ENCODE measurements around the gene NR0B2.
A peak's percentile ranks its signal among the peaks of the same experiment; 100 is the strongest.

The NR0B2 gene

DNA sequence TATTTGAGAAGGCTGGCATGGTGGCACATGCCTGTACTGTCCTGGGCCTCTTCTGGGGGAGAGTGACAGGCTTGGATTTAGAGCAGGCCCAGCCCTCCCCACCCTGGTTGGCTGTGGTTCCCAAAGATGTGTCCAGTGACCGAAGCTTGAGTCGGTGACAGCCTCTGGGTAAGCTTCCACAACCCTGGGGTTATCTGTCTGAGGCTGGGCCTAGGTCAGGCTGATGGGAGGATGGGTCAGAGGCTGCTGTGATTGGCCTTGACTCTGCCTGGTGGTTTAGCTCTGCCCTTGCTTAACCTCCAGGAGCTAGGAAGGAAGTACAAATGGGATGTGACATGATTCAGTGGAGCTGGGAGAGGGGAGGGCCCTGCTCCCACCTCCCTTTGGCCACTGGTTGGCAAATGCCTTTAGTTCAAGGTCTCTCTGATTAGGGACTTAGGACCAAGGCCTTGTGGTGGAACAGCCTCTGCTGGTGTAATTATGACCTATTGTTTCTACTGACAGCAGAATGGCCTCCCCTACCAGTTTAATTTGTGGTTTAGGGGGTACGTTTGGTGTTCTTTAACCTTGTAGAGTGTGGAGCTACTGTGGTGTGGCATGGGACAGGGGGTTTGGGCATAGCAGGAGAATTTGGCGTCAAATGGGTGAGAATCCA is 24.4 kb upstream of the NR0B2 start:
- FAIRE-seq (no peak), DNase-seq (ENCODE audit: insufficient read length, low spot score) (no peak)

DNA sequence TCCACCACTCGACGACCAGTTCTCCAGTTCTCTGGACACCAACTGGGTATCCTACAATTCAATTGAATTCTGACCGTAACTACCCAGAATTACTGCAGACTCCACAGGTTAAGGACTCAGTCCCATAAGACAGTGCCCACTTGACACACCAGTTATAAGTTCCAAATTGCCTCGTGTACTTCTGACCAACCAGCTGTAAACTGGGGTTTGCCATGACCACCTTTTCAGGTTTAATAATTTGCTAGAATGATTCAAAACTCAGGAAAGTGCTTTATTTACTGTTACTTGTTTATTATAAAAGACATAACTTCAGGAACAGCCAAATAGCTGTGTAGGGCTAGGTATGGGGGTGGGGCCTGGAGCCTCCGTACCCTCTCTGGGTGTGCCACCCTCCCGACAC is 23.0 kb upstream of the NR0B2 start:
- FAIRE-seq (no peak), DNase-seq (ENCODE audit: insufficient read length, low spot score) (no peak)

- DNase-seq (ENCODE audit: insufficient read length, low spot score) (no peak), FAIRE-seq (no peak)
These were observed 18.8 kb upstream of the NR0B2 start for GRCh38 chr1:26932531-26932930.

DNA sequence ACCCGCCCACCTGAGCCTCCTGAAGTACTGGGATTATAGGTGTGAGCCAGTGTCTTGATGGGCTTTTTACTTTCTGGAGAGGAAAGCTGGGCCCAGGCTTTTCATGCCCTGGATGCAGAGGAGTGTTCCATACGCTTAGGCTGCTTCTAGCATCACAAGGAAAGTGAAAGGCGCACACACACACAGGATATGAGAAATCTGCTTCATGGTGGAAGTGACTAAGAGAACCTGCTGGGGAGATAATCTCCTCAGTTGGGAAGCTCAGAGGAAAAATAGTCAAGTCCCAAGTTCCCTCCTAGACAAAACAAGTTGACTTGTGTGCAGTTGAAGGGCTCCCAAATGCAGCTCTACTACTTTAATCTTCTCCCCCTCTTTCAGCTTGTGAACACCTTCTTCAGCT is 9.9 kb upstream of the NR0B2 start:
- FAIRE-seq: no peak
- no peak for DNase-seq (ENCODE audit: insufficient read length, low spot score)

GRCh38 chr1:26922901-26923300 is 9.1 kb upstream of the NR0B2 start:
- DNase-seq (ENCODE audit: insufficient read length, low spot score) (no peak), FAIRE-seq (no peak)

GRCh38 chr1:26922431-26922729 is 8.6 kb upstream of the NR0B2 start:
- FAIRE-seq: peak; percentile 74
- no peak for DNase-seq (ENCODE audit: insufficient read length, low spot score)

DNA sequence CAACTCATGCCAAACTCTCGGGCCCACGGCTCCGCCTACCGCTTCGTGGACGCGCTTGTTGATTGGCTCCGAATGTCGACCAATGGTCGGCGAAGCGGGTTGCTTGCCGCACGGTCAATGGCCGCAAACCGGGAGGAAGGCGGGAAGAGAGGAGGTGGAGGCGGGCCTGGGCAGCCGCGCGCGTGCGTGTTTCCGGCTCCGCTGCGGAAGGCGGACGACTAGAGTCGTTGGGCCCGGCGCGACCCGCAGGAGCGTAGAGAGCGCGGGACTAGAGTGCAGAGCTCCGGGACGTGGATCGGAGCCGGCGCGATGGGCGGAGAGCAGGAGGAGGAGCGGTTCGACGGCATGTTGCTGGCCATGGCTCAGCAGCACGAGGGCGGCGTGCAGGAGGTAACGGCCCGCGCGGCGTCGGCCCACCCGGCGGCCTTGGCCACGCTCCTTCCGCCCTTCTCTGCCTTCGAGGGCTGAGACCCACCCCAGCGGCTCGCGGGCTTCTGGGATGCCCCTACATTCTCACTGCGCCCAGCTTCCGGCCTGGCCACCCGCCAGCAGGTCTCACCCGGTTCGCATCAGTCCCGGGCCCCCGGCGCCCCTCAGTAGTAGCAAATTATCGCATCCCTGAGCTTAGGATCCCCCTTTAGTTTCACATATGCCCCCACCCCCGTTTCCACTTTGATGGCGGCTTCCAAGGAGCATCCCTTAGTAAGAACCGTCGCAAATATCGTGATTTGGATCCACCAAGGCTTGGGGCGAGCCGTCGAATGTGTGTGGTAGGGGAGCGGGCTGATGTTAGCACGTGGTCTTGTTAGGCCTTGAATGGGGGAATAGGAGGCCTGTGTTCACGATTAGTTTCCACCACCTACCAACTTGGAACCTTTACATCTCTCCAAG is 8.0 kb upstream of the NR0B2 start, which contains the start of gene NUDC:
NUDC (plus strand) TSS at position 204 of the 891 bp plus-strand sequence; CDS start at position 310, 106 bp downstream.
- DNase-seq (ENCODE audit: insufficient read length, low spot score) (peak; percentile 94), FAIRE-seq (peak; percentile 99)

- FAIRE-seq: no peak
These were observed 7.4 kb upstream of the NR0B2 start for GRCh38 chr1:26921126-26921539.

GRCh38 chr1:26915204-26915842 is 1.5 kb upstream of the NR0B2 start:
- DNase-seq (ENCODE audit: insufficient read length, low spot score) (no peak), FAIRE-seq (no peak)

More at GRCh38 chr1:26921126-26921539, 7.4 kb upstream of the NR0B2 start:
- no peak for DNase-seq (ENCODE audit: insufficient read length, low spot score)

DNA sequence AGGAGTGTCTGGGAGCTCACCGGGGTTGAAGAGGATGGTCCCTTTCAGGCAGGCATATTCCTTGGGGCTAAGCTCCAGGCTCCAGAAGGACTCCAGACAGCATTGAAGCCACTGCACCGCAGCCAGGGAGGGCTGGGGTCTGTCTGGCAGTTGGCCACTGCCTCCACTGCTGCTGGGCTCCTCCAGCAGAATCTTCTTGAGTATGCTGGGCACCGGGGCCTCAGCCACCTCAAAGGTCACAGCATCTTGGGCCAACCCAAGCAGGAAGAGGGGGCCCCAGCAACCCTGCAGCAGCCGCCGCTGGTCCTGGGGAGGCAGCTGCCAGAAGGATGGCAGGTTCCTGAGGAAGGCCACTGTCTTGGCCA is 404 bp downstream of the NR0B2 start:
- FAIRE-seq (no peak), DNase-seq (ENCODE audit: insufficient read length, low spot score) (no peak)

DNA sequence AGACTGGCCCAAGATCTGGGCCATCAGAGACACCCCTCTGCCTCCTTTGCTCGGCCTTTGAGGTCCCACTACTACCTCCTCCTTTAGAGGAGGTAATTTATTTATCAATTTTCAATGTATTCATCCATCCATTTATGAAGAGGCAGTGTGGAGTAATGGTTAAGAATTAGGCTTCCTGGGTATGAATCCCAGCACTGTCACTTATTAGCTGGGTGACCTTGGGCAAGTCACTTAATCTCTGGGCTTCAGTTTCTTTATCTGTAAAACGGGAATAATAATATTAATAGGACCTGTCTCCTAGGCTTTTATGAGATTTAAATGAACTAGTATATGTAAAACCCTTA is 1.7 kb downstream of the NR0B2 start:
- FAIRE-seq (no peak), DNase-seq (ENCODE audit: insufficient read length, low spot score) (no peak)

DNA sequence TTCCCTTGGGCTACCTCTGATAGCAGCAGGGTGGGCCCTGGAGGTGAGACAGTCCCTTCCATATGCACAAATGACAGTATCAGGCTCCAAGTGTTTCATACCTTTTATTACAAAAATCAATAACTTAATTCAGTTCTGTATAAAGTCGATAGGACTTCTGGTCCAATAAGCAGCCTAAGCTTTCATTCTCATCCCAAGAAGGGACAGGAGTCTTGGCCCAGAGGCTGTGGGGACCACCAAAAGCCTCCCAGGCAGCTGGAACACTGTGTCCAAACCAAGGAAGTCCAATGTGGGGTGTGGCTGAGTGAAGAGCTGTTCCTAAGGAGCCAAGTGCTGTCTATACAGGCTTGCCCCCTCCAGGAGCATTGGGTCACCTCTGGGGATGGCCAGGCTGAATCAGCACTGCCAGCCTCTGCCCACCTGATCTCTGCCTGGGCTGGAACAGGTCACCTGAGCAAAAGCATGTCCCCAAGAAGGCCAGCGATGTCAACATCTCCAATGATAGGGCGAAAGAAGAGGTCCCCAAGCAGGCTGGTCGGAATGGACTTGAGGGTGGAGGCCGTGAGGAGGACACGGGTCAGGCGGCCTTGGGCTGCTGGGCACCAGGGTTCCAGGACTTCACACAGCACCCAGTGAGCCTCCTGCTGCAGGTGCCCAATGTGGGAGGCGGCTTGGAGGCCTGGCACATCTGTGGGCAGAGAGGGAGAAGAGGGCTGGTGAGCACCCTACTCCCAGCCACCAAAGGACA is 2.2 kb downstream of the NR0B2 start:
- no peak for DNase-seq (ENCODE audit: insufficient read length, low spot score)
- FAIRE-seq: no peak

DNA sequence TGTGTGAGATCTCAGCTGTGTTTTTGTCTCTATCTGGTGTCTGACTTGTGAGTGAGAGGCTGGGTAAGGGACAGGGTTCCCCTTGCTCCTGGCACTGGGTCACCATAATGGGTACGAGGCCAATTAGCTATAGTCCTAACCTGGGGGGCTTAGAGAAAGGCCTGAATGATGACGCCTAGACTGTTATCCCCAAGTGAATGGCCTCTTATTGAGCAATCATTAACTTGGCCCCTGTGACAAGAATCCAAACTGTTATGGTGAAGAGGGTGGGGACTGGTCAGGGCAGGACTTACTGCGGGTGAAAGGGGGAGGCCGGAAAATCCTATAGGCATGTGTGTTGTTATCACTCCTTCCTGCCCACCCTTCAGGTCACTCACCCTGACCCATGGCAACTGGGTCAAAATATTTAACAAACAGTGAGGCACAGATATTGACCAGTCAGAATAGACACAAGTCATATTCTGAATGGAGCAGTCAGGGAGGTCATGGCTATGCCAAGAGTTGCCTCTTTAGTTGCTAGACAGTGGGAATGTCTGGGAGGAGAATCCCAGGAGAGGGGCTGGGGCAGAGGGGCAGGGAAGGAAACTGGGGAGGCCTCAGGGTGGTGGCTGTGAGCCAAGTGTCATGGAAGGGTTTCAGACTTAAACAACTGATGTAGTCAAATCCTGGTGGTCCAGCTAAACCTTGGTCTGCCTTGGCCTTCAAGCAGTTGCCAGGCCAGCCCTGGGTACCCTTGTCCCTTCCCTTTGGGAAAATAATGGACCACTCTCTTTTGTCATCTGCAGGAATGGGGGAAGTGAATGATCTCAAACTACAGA is 3.2 kb downstream of the NR0B2 start:
- no peak for DNase-seq (ENCODE audit: insufficient read length, low spot score)
- no peak for FAIRE-seq

DNA sequence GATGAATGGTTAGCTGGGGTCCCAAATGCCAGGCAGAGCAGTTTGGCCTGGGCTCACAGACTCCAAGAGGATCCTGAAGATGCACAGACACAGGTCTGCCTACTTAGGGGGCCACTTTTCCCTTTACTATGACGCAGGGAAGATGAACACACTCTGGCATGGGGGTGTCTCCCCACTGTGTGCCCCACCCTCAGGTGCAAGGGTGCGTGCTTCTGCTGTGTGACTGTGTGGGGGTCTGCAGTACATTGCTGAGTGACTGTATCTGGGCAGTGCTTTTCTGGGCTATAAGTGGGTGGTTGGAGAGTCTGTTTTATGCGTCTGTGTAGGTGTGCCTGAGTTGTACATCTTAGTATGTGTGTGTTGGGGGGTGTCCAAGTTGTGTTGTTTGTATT is 3.8 kb downstream of the NR0B2 start:
- DNase-seq (ENCODE audit: insufficient read length, low spot score) (no peak), FAIRE-seq (no peak)

GRCh38 chr1:26907071-26907917 is 6.5 kb downstream of the NR0B2 start:
- FAIRE-seq (no peak), DNase-seq (ENCODE audit: insufficient read length, low spot score) (no peak)

DNA sequence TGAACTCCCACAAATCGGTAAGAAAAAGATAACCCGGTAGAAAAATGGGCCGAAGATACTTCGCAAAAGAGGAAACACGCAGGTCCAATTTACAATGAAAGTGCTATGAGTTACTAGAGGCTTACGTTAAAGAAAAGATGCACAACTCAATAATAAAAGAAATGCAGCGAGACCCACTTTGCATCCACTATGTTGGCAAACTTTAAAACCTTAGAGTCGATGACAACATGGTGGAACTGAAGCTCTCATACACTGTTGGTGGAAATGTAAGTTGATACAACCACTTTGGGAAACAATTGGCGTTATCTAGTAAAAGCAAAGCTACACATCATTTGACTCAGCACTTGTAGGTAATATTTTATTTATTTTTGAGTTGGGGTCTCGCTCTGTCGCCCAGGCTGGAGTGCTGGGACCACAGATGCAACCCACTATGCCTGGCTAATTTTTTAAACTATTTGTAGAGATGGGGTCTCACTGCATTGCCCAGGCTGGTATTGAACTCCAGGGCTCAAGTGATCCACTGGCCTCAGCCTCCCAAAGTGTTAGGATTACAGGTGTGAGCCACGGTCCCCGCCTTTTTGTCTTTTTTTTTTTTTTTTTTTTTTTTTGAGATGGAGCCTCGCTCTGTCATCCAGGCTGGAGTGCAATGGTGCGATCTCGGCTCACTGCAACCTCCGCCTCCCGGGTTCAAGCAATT is 12.8 kb downstream of the NR0B2 start:
- no peak for DNase-seq (ENCODE audit: insufficient read length, low spot score)
- FAIRE-seq: no peak

GRCh38 chr1:26900001-26900814 is 13.6 kb downstream of the NR0B2 start, which contains the start of gene GPATCH3:
GPATCH3 (minus strand) TSS chr1:26900467; CDS start chr1:26900442, 25 bp downstream.
- FAIRE-seq (peak; percentile 99), DNase-seq (ENCODE audit: insufficient read length, low spot score) (peak; percentile 75)

DNA sequence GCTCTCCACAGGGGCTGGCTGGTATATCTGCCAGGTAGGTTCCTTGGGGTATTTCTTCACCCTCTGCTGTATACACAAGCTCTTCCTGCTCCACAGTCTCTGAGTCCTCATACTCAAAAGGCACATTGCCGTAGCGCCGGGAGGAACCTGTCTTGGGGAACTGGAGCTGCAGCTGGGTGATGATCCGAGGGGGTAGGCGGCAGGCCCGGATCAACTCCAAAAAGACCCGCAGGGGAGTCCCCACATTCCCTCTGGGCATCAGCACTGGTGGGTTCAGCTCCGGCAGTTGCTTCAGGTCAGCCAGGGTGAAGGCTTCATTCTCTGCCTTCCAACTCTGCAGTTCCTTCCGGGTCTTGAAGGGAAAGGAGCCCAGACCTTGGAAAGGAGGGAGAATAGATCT is 16.4 kb downstream of the NR0B2 start:
- DNase-seq (ENCODE audit: insufficient read length, low spot score): no peak
- no peak for FAIRE-seq
